ENCODE measurements around the gene PHLDB1.

Gene PHLDB1

GRCh38 chr11:118663381-118663780 is 56.0 kb downstream of the PHLDB1 start:
- H3K36me3 ChIP-seq (ENCODE audit: insufficient read depth, low read length) = no peaks in the 10 kb centered on the region
- no peak overlapping the region for H3K27ac ChIP-seq (ENCODE audit: low read length)
- no peaks in the 10 kb centered on the region for H3K79me2 ChIP-seq (ENCODE audit: insufficient read depth, low read length)
- no peak overlapping the region for H3K9ac ChIP-seq (ENCODE audit: low read depth, low read length)
- ATAC-seq (ENCODE audit: insufficient read depth, low read depth) (no peak), DNase-seq (no peak)
- TF ChIP-seq, protein P1, sequence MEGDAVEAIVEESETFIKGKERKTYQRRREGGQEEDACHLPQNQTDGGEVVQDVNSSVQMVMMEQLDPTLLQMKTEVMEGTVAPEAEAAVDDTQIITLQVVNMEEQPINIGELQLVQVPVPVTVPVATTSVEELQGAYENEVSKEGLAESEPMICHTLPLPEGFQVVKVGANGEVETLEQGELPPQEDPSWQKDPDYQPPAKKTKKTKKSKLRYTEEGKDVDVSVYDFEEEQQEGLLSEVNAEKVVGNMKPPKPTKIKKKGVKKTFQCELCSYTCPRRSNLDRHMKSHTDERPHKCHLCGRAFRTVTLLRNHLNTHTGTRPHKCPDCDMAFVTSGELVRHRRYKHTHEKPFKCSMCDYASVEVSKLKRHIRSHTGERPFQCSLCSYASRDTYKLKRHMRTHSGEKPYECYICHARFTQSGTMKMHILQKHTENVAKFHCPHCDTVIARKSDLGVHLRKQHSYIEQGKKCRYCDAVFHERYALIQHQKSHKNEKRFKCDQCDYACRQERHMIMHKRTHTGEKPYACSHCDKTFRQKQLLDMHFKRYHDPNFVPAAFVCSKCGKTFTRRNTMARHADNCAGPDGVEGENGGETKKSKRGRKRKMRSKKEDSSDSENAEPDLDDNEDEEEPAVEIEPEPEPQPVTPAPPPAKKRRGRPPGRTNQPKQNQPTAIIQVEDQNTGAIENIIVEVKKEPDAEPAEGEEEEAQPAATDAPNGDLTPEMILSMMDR (IDR thresholded peaks at IDR 0.05; ENCODE audit: borderline replicate concordance, extremely low read depth, low read length, poor library complexity, severe bottlenecking) = no peak
- TF ChIP-seq EZH2 (IDR thresholded peaks at IDR 0.05; ENCODE audit: borderline replicate concordance, low read depth, low read length, severe bottlenecking) = no peak
- H3K4me2 ChIP-seq (ENCODE audit: insufficient read depth, low read length) = no peak overlapping the region
- H2AFZ ChIP-seq (ENCODE audit: low read depth, low read length) = no peak overlapping the region
- H4K20me1 ChIP-seq (ENCODE audit: insufficient read depth, low read length) = no peaks in the 10 kb centered on the region; the same call in 1 of the 2 replicates
- no peak overlapping the region for H3K4me3 ChIP-seq (ENCODE audit: low read depth in 1 of 2, low read length in 2 of 2)
- peaks cover 9% of the 10 kb centered on the region for H3K4me1 ChIP-seq (ENCODE audit: insufficient read depth, low read length)
- no peaks in the 10 kb centered on the region for H3K9me3 ChIP-seq (ENCODE audit: insufficient read depth, low read length, severe bottlenecking)
- peaks cover 6% of the 10 kb centered on the region for H3K27me3 ChIP-seq (ENCODE audit: insufficient read depth, low read length, poor library complexity)

GRCh38 chr11:118663902-118664301 is 56.5 kb downstream of the PHLDB1 start:
- Histone ChIP-seq H3K4me3 (ENCODE audit: low read depth in 1 of 2, low read length in 2 of 2) (no peak overlapping the region), H4K20me1 (ENCODE audit: insufficient read depth, low read length) (no peaks in the 10 kb centered on the region; the same call in 1 of the 2 replicates), H3K36me3 (ENCODE audit: insufficient read depth, low read length) (no peaks in the 10 kb centered on the region), H3K27ac (ENCODE audit: low read length) (no peak overlapping the region), H3K4me1 (ENCODE audit: insufficient read depth, low read length) (peaks cover 9% of the 10 kb centered on the region), H2AFZ (ENCODE audit: low read depth, low read length) (no peak overlapping the region), H3K9me3 (ENCODE audit: insufficient read depth, low read length, severe bottlenecking) (no peaks in the 10 kb centered on the region), H3K4me2 (ENCODE audit: insufficient read depth, low read length) (no peak overlapping the region), H3K9ac (ENCODE audit: low read depth, low read length) (no peak overlapping the region), H3K79me2 (ENCODE audit: insufficient read depth, low read length) (no peaks in the 10 kb centered on the region), H3K27me3 (ENCODE audit: insufficient read depth, low read length, poor library complexity) (peaks cover 6% of the 10 kb centered on the region)
- TF ChIP-seq, protein P1 (IDR thresholded peaks at IDR 0.05; ENCODE audit: borderline replicate concordance, extremely low read depth, low read length, poor library complexity, severe bottlenecking) = no peak
- no peak for TF ChIP-seq EZH2 (IDR thresholded peaks at IDR 0.05; ENCODE audit: borderline replicate concordance, low read depth, low read length, severe bottlenecking)
- ATAC-seq (ENCODE audit: insufficient read depth, low read depth) (no peak), DNase-seq (no peak)

DNA sequence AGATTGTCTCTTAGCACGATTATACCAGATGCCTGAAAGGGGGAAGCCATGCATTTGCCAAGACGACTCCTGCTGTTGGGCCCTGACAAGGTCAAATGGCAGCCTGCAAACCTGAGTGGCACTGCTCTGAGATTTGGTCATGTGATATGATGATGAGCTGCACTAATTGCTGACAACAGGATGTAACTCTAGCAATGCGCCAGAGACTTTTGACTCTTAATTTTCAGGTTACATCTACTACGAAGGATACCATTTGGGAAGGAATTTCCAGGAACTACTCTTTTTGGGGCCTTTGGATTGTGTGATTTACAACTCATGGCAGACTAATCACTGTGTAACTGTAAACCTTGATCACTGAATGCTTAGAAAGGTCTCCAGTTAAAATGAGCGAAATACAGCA is 59.0 kb downstream of the PHLDB1 start:
- Histone ChIP-seq H3K27ac (ENCODE audit: low read length) (no peak overlapping the region), H3K9me3 (ENCODE audit: insufficient read depth, low read length, severe bottlenecking) (no peaks in the 10 kb centered on the region), H4K20me1 (ENCODE audit: insufficient read depth, low read length) (no peaks in the 10 kb centered on the region; the same call in 1 of the 2 replicates), H3K9ac (ENCODE audit: low read depth, low read length) (no peak overlapping the region), H3K27me3 (ENCODE audit: insufficient read depth, low read length, poor library complexity) (peaks cover 9% of the 10 kb centered on the region), H3K4me2 (ENCODE audit: insufficient read depth, low read length) (no peak overlapping the region), H3K79me2 (ENCODE audit: insufficient read depth, low read length) (no peaks in the 10 kb centered on the region), H3K4me3 (ENCODE audit: low read depth in 1 of 2, low read length in 2 of 2) (no peak overlapping the region), H3K4me1 (ENCODE audit: insufficient read depth, low read length) (no peaks in the 10 kb centered on the region), H2AFZ (ENCODE audit: low read depth, low read length) (no peak overlapping the region), H3K36me3 (ENCODE audit: insufficient read depth, low read length) (no peaks in the 10 kb centered on the region)
- ATAC-seq (ENCODE audit: insufficient read depth, low read depth) = no peak
- TF ChIP-seq, protein P1 (IDR thresholded peaks at IDR 0.05; ENCODE audit: borderline replicate concordance, extremely low read depth, low read length, poor library complexity, severe bottlenecking) = no peak
- TF ChIP-seq EZH2 (IDR thresholded peaks at IDR 0.05; ENCODE audit: borderline replicate concordance, low read depth, low read length, severe bottlenecking) = no peak
- DNase-seq = no peak

DNA sequence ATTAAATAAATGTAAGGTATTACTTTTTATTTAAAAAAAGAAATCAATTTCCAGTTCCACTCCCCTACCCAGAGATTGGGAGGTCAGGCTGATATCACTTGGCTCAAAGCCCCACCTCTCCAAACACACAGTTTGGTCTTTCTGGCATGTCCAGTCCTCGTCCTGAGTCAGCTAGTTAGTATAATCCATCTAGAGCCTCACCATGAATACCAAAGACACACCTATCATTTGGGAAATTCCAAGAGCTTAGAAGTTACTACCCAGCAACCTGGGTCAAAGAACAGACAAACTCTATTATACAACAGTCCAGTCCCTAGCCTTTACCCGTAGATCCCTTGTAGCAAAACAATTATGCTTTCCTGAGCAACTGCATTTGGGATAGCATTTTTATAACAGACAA is 62.6 kb downstream of the PHLDB1 start:
- DNase-seq (no peak), ATAC-seq (ENCODE audit: insufficient read depth, low read depth) (no peak)
- Histone ChIP-seq H3K4me2 (ENCODE audit: insufficient read depth, low read length) (no peak overlapping the region), H3K9me3 (ENCODE audit: insufficient read depth, low read length, severe bottlenecking) (no peaks in the 10 kb centered on the region), H3K9ac (ENCODE audit: low read depth, low read length) (no peak overlapping the region), H3K36me3 (ENCODE audit: insufficient read depth, low read length) (no peaks in the 10 kb centered on the region), H3K27me3 (ENCODE audit: insufficient read depth, low read length, poor library complexity) (peaks cover 9% of the 10 kb centered on the region), H2AFZ (ENCODE audit: low read depth, low read length) (no peak overlapping the region), H3K27ac (ENCODE audit: low read length) (no peak overlapping the region), H4K20me1 (ENCODE audit: insufficient read depth, low read length) (no peaks in the 10 kb centered on the region), H3K4me1 (ENCODE audit: insufficient read depth, low read length) (no peaks in the 10 kb centered on the region), H3K4me3 (ENCODE audit: low read depth in 1 of 2, low read length in 2 of 2) (no peak overlapping the region), H3K79me2 (ENCODE audit: insufficient read depth, low read length) (no peaks in the 10 kb centered on the region)
- no peak for TF ChIP-seq EZH2 (IDR thresholded peaks at IDR 0.05; ENCODE audit: borderline replicate concordance, low read depth, low read length, severe bottlenecking)
- TF ChIP-seq, protein P1 (IDR thresholded peaks at IDR 0.05; ENCODE audit: borderline replicate concordance, extremely low read depth, low read length, poor library complexity, severe bottlenecking) = no peak

All from DND-41 (cell line).